Measurements from ENCODE around the gene PPIF.

The PPIF gene

GRCh38 chr10:79390057-79390456 lies 42.8 kb downstream of the PPIF start:
- no peak for DNase-seq

DNA sequence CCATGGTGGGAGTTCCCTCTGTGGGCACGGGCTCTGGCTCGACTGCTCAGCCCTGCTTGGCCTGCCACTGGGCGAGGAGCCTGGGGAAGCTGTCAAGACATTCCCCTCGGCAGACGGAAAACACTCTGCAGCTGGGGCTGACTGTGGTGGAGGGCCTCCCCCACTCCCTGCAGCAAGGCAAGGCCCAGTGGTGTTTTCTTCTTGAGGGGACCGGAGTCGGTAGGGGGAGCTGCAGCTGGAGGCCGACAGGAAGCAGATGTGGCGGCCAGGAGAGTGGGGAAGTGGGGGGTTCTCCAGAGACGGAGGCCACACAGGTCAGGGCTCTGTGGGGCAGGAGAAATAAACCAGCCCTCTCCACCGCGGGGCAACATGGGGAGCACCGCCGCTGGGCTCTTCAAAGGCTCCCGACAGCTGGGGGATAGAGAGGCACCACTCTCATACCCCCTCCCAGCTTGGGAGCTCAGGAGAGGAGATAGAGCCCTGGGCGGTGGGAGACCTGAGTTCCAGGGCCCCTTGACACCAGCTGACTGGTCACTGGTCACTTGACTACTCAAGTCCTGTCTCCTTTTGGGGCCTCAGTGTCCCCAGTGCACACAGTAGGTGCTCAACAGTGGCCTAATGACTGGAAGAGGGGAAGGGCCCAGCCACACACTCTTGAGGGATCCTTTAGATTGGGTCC lies 43.4 kb downstream of the PPIF start:
- no peak for DNase-seq

DNA sequence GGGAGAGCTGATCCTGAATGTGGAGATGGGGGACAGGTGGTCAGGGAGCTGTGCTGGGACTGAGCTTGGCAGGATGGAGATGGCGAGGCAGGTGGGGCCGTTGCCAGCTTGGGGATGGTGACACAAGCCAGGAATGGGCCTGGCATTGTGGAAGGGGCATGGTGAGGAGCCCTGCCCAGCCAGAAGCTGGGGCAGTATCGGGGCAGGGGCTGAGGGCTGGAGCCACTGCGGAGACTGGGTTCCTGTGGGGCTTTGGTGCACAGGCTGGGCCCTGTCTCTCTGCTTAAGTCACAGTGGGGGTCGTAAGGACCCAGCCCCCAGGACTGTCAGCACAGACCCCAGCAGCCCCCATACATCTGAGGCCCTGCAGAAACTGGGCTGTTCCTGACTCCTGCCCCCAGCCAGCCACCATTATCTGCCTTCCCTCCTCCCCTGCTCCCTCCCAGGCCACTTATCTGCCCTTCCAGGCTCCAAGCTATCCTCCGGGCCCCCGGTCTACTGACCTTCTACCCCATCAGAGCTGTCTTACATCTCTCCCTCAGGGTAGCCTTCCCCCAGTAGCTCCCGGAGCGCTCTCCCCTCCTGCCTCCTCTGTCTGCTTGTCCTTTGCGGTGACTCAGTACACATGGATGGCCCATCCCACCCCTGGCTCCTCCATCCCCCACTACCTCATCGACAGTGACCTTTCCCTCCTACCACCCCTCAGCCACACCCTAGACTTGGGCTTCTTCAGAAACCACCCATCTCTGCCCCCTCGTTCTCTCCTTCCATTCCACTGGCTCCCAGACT lies 44.2 kb downstream of the PPIF start:
- no peak for DNase-seq

GRCh38 chr10:79392020-79392398 lies 44.7 kb downstream of the PPIF start:
- DNase-seq = no peak

DNA sequence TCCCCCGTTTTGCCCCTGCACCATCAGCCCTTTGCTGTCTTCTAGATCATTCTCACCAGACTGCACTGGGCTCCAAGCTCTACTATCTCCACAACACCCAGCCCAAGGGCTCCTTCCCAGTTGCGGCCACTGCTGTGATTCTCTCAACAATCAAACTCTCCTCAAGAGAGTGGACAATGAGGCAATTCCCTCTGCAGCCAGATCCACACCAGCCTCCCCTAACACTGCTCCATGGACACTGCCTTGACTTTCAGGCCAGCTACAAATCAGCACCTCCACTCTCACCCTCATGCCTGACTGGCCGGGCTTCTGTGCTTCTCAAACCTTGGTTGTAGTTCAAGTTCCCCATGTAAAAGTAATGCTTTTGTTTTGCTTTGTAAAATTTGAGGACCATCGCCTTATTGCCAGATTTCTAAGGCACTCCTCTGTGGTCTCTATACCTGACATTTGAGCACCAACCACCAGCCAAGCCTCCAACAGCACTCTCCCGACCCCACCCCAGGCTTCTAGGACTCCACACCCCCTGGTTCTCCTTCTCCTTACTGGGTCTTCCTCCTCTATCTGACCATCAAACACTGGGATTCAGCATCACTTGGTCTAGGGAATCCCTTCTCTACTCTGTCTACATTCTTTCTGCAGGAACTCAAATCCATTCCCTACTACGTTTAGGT lies 45.4 kb downstream of the PPIF start:
- DNase-seq = no peak

DNA sequence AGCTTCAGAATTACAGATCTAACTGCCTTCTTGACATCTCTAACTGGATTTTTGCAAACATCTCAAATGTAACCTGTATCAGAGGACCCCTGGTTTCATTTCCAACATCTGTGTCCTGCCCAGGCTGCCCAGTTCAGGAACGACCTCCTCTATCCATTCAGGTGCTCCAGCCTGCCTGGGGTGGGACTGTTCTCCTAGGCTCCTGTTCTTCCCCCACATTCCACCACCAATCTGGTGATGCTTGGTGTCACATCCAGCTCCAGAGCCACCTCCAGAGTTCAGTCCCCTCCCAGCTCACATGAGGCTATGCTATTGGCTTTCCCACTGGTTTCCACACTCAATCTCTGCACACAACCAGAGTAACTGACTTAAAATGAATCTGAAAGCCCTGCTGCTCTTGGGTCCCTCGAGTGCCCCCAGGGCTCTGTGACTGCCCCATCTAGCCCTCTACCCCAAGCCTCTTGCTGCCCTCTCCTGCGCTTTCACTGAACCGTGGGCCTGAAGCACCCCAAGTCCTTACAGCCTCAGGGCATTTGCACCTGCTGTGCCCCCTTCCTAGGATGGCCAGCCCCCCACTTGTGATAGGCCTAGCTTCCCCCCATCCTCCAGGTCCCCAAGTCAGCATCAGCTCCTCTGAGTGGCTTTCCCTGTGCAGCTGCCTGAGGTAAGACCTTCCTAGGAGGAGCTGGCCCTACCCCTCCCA lies 46.1 kb downstream of the PPIF start:
- DNase-seq = no peak

GRCh38 chr10:79393924-79394610 lies 46.8 kb downstream of the PPIF start:
- no peak for DNase-seq

- DNase-seq = no peak
These were observed 47.4 kb downstream of the PPIF start for GRCh38 chr10:79394664-79395063.

DNA sequence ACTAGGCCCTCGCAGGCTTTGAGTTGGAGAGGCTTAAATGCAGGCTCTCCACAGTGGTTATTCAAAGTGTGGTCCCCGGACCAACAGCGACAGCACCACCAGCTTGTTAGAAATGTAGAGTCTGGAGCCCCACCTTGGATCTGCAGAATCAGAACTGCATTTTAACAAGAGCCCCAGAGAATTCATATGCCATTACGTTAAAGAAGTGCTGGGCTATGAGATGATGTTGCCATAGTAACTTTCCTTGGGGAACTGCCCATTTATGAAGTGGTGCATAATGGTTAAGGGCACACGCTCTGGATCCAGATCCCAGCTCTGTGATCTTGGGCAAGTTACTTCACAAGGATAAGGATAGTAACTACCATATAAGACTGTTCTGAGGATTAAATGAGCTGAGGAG lies 49.3 kb downstream of the PPIF start:
- no peak for DNase-seq

DNA sequence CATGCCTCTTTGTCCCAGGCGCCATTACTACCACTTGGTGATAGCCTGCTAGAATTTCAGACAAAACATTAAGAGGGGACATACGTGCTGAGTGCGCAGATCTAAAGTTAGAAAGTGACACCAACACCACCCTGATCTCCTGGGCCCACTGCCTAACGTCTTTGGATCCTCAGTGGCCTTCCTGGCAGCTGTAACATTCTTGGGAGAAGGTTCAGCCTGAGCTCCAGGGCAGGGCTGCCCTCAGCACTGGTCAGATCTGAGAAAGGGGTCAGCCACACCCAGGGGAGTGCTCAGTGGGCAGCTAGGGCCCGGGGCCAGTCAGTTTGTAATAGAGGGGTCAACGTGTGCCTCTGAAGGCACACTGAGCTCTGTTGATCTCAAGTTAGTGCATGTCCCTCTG lies 49.8 kb downstream of the PPIF start:
- DNase-seq = no peak

DNA sequence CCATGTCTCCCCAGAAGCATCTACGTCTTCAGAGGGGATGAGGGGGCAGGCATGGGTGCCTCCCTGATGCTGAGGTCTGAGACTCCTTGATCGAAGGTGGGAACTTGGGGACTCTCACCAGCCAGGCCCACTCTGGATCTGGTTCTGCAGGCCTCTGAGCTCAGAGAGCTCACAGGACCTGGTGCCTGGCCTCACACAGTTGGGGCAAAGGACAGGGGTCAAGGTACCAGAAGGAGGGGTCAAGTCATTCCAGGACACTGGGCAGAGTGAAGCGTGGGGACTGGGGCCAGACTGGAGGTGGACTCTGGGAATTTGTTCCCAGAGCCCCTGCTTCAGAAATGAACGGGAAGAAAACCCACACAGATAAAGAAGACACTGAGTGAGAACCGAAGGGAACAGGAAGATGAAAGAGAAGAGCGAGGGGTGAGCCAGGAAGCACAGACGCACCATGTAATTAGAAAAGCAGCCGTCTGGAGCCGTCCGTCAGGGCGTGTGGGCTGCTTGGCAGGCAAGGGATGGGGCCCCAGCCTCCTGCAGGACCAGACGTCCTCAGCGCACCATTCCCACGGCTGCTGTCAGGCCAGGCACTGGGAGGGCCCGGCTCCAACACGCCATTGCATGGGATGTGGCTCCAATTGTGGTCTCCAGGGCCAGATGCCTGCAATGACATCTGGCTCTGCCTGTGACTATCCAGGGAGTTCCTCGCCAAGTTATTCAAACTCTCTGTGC lies 50.5 kb downstream of the PPIF start:
- no peak for DNase-seq

- no peak for DNase-seq
These were observed 51.4 kb downstream of the PPIF start for GRCh38 chr10:79398642-79399041.

DNA sequence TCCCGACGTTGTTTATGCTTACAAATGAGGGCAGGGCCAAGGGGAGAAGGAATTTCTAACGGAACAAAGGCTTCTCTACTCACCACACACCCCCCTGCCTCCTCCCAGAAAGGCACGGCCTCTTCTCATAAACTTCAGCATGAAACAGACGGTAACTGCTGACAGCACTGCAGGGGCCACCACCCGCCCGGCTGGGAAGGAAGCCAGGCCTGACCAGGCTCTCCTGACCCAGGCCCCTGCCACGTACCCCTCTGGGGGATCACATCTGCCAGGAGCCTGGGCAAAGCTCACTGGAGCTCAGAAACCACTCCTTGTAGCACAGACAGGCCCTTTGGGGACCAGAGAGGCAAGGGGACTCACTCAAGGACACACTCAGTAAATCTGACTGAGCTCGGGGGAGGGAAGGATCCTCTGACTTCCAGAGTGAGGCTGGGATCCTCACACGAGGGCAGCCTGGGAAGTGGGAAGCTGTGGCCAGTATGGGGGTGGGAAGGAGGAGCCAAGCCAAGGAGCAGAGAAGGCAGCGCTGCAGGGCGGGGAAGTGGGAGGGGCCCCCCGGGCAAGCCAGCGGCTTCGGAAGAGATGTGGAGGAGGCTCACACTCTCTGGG lies 52.1 kb downstream of the PPIF start:
- DNase-seq = no peak

DNA sequence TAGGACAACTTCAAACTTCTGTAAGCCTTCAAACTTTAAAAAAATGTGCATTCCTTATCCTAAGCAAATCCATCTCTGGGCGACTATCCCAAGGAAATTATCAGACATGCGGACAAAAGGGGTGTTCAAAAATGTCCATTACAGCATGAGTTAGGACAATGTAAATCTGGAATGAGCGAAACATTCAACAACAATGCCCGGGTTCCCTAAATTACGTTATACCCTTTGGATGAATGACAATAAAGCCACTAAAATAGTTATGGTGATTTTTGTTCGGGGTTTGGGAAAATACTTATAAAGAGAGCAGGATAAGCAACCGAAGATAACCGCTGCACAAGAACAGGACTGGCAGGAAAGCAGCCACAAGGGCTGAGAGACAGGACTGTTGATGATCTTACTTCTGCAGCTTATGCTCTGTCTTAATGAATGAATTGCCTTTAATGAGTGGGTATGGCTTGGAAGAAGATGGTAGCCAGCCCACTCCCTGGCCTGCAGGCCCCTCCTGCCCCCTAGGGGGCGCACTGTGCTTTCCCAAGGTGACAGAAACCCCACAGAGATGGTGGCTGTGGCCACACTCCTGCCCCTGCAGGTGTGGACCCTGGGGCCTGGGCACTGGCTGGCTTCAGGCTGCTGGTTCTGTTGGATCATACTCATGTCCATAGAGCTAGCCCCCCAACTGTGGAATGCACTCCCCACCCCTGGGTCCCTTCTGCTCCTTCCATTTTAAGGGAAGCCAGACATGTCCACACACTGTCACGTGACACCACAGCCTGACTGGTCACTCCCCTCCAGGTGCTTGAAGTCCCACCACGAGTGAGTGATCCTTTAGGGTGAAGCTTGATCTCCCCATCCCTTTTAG lies 53.1 kb downstream of the PPIF start:
- DNase-seq = no peak

DNA sequence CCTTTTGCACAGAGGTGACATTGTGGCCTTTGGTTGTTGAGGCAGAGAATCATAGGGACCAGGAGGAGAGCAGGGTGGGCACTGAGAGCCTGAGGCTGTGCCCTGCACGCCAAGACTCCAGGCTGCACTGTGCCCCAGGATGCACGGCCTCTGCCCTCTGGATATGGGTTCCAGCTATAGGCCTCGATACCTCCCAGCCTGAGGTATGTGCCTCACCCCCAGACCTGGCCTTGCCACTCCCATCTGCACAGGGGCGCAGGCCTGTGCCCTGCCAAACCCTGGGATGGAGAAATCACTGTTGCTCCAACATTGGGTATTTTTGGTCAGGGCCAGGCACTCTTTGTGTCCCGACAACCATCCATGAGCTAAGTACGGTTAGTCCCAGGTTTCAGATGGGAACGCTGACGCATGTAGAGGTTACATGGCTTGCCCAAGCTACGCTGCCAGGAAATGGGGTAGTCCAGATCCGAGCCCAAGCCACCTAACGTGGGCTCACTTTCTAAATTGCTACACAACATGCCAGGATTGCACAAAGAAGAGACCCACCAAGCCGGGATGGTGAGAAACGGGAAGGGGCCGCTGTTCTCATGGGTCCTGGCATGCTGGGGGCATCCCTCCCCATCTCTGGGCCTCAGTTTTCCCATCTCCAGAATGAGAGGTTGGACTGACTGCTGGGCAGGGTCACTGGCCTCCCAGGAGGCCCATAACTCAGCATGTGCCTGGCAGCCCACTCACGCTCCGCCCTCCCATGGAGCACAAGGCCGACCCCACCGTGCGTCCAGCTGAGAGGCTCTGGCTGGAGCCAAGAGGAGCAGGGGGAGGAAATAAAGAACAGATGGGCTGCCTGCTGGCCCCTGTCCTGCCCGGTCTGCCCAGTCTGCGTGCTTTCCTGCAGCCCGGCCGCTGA lies 54.0 kb downstream of the PPIF start:
- DNase-seq = no peak

DNA sequence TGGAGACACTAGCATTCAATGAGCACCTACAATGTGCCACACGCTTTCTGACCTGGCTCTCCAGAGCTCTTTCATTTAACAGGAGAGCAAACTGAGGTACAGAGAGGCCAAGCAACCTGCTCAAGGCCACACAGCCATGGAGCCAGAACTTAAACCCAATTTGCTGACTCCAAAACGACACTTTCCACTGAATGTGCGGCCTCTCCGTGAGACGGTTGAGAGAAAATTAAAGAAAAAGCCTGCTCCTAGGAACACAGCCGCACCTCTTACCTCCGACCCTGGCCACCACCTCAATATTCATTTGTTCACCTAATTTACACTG lies 55.3 kb downstream of the PPIF start:
- DNase-seq = no peak

- DNase-seq = no peak
These were observed 55.7 kb downstream of the PPIF start for GRCh38 chr10:79402951-79403350.

- no peak for DNase-seq
These were observed 56.4 kb downstream of the PPIF start for GRCh38 chr10:79403441-79404230.

DNA sequence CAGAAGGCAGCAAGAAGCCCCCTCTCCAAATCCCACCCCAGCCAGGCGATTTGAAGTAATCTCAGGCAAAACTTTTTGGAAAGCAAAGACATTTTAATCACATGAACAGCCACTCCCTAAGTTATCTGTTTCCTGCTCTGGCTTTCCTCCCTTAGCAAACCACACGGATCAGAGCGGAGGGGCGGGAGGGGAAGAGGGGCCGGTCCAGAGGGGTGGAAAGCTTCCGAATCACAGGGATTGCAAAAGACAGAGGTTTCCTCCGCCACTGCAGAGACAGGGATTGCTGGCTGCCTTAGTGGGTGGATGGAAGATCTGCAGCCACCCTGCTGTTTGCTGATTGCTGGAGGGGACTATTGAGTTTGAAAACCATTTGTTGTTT lies 57.0 kb downstream of the PPIF start:
- no peak for DNase-seq

Data from effector CD8-positive, alpha-beta T cell (primary cell).